Measurements from ENCODE around the gene ESR1. TPM values are rescaled to one million over a fixed set of nuclear protein-coding genes. Genes with fewer than 3 reads are reported as not detected.
"Not testable (repeated sequence)": the region's sequence is repeated elsewhere in the genome, so short reads cannot be mapped to it uniquely, and the experiment has no call there.

Gene ESR1
- total and polyA plus RNA-seq, 2 donors (not counting 1 experiment from before 2014, with no cell fraction given), result 0.06 to 0.50 TPM

DNA sequence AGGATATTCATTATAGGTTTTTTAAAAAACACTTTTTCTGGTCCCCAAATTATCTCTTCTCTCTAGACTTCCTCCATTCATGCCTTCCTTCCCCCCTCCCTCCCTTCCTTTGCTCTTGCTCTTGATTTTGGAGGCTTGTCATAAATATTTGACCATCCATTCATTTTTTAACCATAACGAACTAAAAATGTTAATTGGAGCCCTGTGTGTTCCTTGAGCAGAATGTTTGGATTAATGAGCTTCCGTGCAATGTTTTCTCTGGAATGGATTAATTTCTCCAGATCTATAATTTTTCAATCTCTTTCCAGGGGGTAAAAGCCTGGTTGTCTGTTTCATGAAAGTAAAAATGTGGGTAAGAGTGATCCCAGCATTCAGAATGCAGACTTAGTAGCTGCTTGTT is 155.5 kb downstream of the ESR1 start:
- no peak overlapping the region for H2AFZ ChIP-seq (ENCODE audit: low read length)
- no peaks in the 10 kb centered on the region for H3K79me2 ChIP-seq (ENCODE audit: control insufficient read depth, insufficient read depth, low read length)
- no peaks in the 10 kb centered on the region for H3K9me3 ChIP-seq (ENCODE audit: control insufficient read depth, insufficient read depth, low read depth, low read length)
- H3K27ac ChIP-seq (ENCODE audit: insufficient read depth, low read length), result no peak overlapping the region
- H3K36me3 ChIP-seq (ENCODE audit: control insufficient read depth, insufficient read depth, low read length), result no peaks in the 10 kb centered on the region
- DNase-seq (ENCODE audit: low read depth in 2 of 2), result no peak
- H3K4me3 ChIP-seq (replicated peaks in 1 of 4; ENCODE audit: control extremely low read depth in 1 of 4, insufficient read depth in 1 of 4, low read depth in 3 of 4, low read length in 4 of 4), result no peak overlapping the region
- no peaks in the 10 kb centered on the region for H3K27me3 ChIP-seq (ENCODE audit: control insufficient read depth, insufficient read depth, low read length)
- no peaks in the 10 kb centered on the region for H3K4me1 ChIP-seq (ENCODE audit: control insufficient read depth, extremely low read depth, insufficient read depth, low read length)
- H4K20me1 ChIP-seq (ENCODE audit: control insufficient read depth, extremely low read depth, insufficient read depth, low read length), result no peaks in the 10 kb centered on the region
- no peak overlapping the region for H3K9ac ChIP-seq (ENCODE audit: insufficient read depth, low read length)
- TF ChIP-seq EZH2 (IDR thresholded peaks at IDR 0.05; ENCODE audit: low read length, missing control alignments), result no peak
- TF ChIP-seq, protein P1, sequence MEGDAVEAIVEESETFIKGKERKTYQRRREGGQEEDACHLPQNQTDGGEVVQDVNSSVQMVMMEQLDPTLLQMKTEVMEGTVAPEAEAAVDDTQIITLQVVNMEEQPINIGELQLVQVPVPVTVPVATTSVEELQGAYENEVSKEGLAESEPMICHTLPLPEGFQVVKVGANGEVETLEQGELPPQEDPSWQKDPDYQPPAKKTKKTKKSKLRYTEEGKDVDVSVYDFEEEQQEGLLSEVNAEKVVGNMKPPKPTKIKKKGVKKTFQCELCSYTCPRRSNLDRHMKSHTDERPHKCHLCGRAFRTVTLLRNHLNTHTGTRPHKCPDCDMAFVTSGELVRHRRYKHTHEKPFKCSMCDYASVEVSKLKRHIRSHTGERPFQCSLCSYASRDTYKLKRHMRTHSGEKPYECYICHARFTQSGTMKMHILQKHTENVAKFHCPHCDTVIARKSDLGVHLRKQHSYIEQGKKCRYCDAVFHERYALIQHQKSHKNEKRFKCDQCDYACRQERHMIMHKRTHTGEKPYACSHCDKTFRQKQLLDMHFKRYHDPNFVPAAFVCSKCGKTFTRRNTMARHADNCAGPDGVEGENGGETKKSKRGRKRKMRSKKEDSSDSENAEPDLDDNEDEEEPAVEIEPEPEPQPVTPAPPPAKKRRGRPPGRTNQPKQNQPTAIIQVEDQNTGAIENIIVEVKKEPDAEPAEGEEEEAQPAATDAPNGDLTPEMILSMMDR (conservative IDR thresholded peaks at IDR 0.05 in 1 of 2, IDR thresholded peaks at IDR 0.05 in 1 of 2; ENCODE audit: low read depth in 1 of 2, low read length in 2 of 2), result no peak
- no peak overlapping the region for H3K4me2 ChIP-seq (ENCODE audit: extremely low read depth, insufficient read depth, low read length)

DNA sequence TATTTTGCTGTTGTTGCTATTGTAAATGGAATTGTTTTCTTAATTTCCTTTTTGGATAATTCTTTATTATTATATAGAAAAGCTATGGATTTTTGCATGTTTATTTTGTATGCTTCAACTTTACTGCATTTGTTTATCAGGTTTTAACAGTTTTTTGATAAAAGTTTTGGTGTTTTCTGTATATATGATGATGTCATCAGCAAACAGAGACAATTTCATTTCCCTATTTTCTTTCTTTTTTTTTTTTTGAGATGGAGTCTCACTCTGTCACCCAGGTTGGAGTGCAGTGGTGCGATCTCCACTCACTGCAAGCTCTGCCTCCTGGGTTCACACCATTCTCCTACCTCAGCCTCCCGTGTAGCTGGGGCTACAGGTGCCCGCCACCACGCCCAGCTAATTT is 156.9 kb downstream of the ESR1 start:
- not testable (repeated sequence) for H4K20me1 ChIP-seq (ENCODE audit: control insufficient read depth, extremely low read depth, insufficient read depth, low read length); H3K4me2 ChIP-seq (ENCODE audit: extremely low read depth, insufficient read depth, low read length); H3K27me3 ChIP-seq (ENCODE audit: control insufficient read depth, insufficient read depth, low read length); H3K9ac ChIP-seq (ENCODE audit: insufficient read depth, low read length); H3K9me3 ChIP-seq (ENCODE audit: control insufficient read depth, insufficient read depth, low read depth, low read length); H3K36me3 ChIP-seq (ENCODE audit: control insufficient read depth, insufficient read depth, low read length); DNase-seq (ENCODE audit: low read depth in 2 of 2); H2AFZ ChIP-seq (ENCODE audit: low read length); H3K27ac ChIP-seq (ENCODE audit: insufficient read depth, low read length); H3K4me1 ChIP-seq (ENCODE audit: control insufficient read depth, extremely low read depth, insufficient read depth, low read length); H3K79me2 ChIP-seq (ENCODE audit: control insufficient read depth, insufficient read depth, low read length); H3K4me3 ChIP-seq (replicated peaks in 1 of 4; ENCODE audit: control extremely low read depth in 1 of 4, insufficient read depth in 1 of 4, low read depth in 3 of 4, low read length in 4 of 4)

DNA sequence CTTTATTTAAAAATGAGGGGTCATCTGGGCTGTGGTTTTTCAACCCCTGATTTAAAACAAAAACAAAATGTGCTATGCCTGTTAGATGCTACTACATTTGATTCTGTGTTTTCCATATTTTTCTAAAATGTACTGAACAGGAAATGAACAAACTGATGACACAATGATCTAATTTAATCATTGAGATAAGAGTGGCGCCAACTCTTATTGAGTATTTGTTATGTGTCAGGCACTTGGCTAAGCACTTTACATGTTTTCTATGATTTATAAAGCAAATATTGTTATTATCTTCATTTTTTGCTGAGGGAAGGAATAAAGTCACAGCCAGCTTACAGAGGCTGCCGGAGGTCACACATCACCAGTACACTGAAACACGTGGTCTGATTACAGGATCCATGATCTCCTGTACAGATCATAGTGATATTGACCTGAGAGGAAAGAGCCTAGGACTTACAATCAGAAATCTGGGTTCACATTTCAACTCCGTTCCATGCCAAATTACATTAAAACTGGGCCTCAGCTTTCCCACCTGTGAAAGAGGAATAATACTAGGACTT is 166.7 kb downstream of the ESR1 start:
- no peak for TF ChIP-seq EZH2 (IDR thresholded peaks at IDR 0.05; ENCODE audit: low read length, missing control alignments)
- TF ChIP-seq, protein P1 (conservative IDR thresholded peaks at IDR 0.05 in 1 of 2, IDR thresholded peaks at IDR 0.05 in 1 of 2; ENCODE audit: low read depth in 1 of 2, low read length in 2 of 2), result no peak
- Histone ChIP-seq H4K20me1 (ENCODE audit: control insufficient read depth, extremely low read depth, insufficient read depth, low read length) (no peaks in the 10 kb centered on the region), H3K27me3 (ENCODE audit: control insufficient read depth, insufficient read depth, low read length) (no peaks in the 10 kb centered on the region), H3K79me2 (ENCODE audit: control insufficient read depth, insufficient read depth, low read length) (no peaks in the 10 kb centered on the region), H3K4me3 (replicated peaks in 1 of 4; ENCODE audit: control extremely low read depth in 1 of 4, insufficient read depth in 1 of 4, low read depth in 3 of 4, low read length in 4 of 4) (no peak overlapping the region), H3K36me3 (ENCODE audit: control insufficient read depth, insufficient read depth, low read length) (no peaks in the 10 kb centered on the region), H3K9me3 (ENCODE audit: control insufficient read depth, insufficient read depth, low read depth, low read length) (no peaks in the 10 kb centered on the region), H3K4me1 (ENCODE audit: control insufficient read depth, extremely low read depth, insufficient read depth, low read length) (no peaks in the 10 kb centered on the region), H3K27ac (ENCODE audit: insufficient read depth, low read length) (no peak overlapping the region), H3K4me2 (ENCODE audit: extremely low read depth, insufficient read depth, low read length) (no peak overlapping the region), H2AFZ (ENCODE audit: low read length) (no peak overlapping the region), H3K9ac (ENCODE audit: insufficient read depth, low read length) (no peak overlapping the region)
- DNase-seq (ENCODE audit: low read depth in 2 of 2), result no peak

All from fibroblast of lung (primary cell).